Omental fat pad (tissue), 4 donors: ENCODE measurements around the gene CHML. TPM values are rescaled to one million over a fixed set of nuclear protein-coding genes. Genes with fewer than 3 reads are reported as not detected.

Experiments
- ATAC-seq: fragments of 150-250 bp; one replicate; pipeline ENCODE4 v1.9.1; 2016; ENCODE audit warnings: mild to moderate bottlenecking, moderate library complexity; ENCODE audit not compliant: low FRiP score
- DNase-seq: peaks from one replicate; pipeline ENCODE4 v3.0.0-alpha.2; 2019; ENCODE audit warnings: low spot score
- CTCF ChIP-seq, 3 donors: fragments of 450-650 bp; IDR thresholded peaks; one replicate each; pipeline ENCODE4 v1.5.1; 2016 to 2017; ENCODE audit warnings: antibody characterized with exemption in 3 of 3, mild to moderate bottlenecking in 3 of 3, moderate library complexity in 2 of 3
- total RNA-seq, 4 donors: library from RNA; depleted of rRNA; stranded (reverse); fragments of >200 nt; gene quantifications; one replicate each; pipeline ENCODE4 v1.1.0, GENCODE V29; 2016

CHML gene
- total RNA-seq, 4 donors from 2014 or later = 4.8 to 12.6 (median 7.7) TPM

DNA sequence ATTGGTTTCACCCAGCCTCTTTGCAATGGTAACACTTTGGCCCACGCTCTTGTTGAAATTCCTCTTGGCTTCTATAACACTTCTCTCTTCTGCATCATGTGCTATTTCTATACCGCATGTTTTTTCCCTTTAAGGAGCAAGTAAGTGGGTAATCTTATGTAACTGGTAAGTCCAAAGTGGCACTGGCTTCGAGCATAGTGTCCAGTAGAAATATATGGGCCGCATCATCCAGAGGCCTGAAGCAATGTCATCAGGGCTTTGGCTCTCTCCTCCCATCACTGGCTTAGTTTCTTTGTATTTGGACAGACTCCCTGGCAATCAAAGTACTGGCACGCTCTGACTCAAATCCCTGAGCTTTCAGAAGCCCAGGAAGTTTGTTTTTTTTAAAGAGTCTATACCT, 17.5 kb downstream of the CHML start:
- no peak for TF ChIP-seq CTCF (IDR thresholded peaks at IDR 0.05)
- DNase-seq (no peak), ATAC-seq (no peak)

GRCh38 chr1:241617426-241617825, 22.7 kb downstream of the CHML start:
- DNase-seq (no peak), ATAC-seq (no peak)
- no peak for TF ChIP-seq CTCF (IDR thresholded peaks at IDR 0.05)

DNA sequence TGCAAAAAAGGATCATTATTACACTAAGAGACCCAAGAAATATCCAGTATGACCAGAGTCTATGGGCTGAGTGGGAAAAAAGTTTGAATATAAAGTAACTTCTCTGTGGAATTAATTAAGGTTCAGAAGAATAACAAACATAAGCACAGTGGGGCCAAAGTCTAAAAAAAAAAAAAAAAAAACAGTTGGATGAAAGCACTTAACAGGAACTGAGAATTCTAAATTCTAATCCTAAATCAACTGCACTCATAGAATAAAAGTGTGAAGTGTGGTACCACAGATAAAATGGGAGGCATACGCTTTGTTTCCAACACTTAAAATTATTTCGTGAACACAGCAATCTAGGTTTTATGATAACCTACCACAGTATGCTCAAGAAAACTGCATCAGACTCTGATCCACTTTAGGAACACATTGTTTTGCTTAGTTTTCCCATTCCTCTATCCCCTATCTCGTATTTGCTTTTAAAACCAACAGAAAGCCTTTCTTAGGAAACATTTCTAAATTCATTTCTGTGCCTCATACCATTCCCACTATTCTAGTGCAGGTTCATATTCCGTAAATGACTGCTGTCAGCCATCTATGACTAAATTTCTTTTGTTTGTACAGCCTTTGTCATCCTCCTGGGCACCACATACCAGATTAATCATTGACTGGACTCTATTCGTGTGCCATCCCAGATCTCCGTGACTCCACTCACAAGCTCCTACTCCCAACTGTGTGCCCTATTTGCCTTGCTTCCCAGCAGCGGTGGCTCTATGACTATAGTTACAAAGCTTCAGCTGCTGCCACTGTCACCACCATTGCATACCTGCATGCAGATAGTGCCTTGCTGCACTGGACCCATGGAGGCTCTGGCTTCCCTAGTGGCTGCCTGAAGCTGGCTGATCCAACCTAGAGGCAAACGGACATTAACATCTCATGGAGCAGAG, 24.9 kb downstream of the CHML start:
- ATAC-seq = no peak
- no peak for DNase-seq
- no peak for TF ChIP-seq CTCF (IDR thresholded peaks at IDR 0.05)

GRCh38 chr1:241614572-241614971, 25.6 kb downstream of the CHML start:
- DNase-seq = no peak
- no peak for TF ChIP-seq CTCF (IDR thresholded peaks at IDR 0.05)
- no peak for ATAC-seq

DNA sequence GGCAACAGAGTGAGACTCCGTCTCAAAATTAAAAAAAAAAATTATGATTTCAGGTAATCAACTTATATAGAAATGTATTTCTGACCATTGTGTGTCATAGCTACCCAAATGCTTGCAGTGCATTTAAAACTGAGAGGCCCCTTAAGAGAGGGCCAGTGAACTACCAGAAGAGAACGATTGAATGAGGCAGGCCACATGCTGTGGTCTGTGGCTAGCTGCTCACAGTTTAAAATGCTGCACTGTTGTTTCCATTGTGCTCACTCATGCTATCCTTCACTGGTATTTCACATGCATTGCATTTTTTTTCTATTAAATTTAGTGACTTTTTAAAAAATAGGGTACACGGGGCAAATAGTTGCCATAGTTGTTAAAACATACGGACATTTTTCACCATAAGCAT, 26.0 kb downstream of the CHML start:
- no peak for TF ChIP-seq CTCF (IDR thresholded peaks at IDR 0.05)
- DNase-seq (no peak), ATAC-seq (no peak)

DNA sequence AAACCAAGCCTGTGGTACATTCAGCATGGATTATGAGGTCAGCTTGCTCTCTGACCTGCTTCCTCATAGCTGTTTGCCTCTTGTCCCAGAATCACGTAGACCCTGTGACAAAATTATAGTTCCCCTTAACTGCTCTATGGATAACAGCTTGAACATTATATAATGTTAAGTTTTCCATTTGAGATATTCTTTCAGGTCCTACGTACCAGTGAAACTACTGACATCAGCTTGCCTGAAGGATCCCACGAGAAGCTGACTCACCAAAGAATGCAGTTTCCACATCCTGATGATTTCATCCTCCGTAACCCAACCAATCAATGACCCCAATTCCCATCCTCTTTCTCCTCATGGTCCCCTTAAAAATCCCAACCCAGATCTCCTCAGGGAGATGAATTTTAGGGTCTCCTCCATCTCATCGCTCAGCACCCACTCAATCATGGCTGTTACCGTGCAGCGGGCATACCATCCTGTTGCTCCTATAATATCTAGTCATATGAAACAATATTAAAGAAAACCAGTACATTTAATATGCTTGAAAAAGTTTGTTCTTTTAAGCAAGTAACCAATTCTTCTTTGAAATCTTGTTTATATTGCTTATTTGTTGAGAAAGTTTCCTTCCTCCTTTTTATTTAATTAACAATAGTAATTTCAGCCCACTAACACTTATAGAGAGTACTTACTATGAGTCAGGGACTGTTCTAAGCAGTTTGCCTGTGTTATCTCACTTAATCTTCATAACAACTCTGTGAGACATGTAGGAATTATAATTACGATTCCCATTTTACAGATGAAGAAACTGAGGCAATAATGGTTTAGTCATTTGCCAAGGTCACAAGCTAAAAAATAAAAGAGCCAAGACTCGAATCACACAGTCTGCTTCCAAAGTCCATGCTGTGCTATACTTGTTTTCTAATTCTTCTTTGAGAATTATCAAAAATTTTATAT, 27.4 kb downstream of the CHML start:
- ATAC-seq (peak; percentile 55), DNase-seq (no peak)
- no peak for TF ChIP-seq CTCF (IDR thresholded peaks at IDR 0.05)
